Activated effector memory CD4-positive, alpha-beta T cell treated with Interleukin-2 at 50 U/mL for 16 hours (primary cell): ENCODE data around the gene RFC2.

ENCODE experiments used
- DNase-seq: peaks from one replicate; pipeline ENCODE4 v3.0.0-alpha.2; 2020

RFC2 gene

DNA sequence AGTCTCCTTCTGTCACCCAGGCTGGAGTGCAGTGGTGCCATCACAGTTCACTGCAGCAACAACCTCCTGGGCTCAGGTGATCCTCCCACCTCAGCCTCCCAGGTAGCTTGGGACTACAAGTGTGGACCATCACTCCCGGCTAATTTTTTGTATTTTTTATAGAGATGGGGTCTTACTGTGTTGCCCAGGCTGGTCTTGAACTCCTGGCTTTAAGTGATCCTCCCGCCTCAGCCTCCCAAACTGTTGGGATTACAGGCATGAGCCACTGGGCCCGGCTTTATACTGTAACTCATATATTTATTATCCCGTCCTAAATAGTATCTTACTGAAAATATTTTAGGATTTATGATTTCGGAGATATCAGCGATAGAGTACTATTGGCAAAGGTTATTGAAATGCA lies 69.2 kb downstream of the RFC2 start:
- no peak for DNase-seq

DNA sequence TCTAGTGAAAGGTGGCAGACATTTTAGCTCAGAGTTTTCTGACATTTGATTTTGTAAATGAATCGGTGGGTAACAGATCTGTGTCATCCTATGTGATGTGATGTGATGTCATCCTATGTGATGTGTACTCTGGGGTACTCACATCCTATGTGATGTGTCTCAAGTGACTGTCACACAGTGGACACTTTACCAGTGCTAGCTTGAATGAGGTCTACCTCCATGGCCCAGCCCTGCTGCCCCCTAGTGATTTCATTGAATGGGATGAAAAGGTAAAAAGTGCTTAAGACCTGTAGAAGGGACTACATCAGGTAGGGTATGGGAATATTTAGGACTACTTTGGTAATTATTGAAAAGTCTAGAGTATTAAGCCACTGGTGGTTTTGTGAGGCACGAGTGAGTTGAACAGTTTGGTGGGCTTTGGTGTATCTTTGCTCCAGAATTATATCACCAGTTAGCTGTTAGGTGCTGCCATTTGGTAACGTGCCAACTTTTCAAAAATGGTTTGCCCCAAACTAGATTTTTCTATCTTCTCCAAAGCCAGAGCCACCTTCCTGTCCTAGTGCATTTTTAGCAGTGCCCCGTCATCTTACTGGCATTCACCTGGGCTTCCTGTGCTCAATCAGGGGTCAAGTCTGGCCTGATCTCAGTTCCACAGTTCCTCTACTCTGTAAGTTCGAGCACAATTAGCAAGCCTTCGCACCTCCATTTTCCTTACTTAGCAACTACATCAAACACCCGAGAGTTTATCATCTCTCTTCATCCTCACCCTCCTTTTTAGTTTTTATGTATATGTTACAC lies 70.3 kb downstream of the RFC2 start:
- no peak for DNase-seq

DNA sequence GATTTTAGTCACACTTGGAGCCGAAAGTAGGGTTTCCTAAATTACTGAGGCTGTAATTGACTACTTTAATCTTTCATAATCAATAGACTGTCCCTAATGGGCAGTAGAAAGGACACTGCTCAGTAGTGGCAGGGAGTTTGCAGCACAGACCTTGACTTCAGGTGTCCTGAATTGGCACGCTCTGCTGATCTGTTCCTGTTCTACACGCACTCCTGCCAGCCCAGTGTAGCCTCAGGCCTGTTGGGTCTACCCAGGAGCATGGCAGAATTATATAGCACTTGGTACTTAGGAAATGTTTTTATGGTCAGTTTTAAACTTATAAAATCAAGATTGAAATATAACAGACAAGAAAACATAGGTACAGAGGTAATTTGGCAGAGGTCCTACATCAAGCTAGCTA lies 71.1 kb downstream of the RFC2 start:
- DNase-seq, result no peak

DNA sequence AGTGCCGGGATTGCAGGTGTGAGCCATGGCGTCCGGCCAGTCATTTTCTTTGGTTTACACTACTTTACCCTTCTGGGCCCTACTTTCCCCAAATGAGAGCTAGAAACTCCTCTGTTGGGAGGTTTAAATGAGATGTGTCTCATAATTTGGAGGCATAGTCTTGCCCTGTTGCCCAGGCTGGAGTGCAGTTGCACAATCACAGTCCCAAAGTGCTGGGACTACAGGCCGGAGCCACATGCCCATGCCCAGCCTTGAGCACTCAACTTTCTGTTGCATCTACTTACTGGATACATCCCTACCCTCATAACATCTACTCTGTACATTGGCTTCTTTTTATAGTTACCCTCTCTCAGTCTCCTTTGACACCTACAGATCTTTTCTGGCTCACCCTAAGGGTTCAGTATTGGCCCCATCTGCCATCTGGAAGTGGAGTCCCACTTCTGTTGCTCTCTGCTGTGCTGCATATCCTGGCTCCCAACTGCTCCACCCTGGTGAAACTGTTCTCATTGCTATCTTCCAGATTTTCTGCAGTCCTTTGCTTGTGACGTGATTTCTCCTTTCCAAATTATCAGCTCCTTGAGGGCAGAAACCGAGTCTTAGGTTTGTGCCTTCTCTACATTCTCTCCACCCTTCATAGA lies 71.6 kb downstream of the RFC2 start:
- no peak for DNase-seq

DNA sequence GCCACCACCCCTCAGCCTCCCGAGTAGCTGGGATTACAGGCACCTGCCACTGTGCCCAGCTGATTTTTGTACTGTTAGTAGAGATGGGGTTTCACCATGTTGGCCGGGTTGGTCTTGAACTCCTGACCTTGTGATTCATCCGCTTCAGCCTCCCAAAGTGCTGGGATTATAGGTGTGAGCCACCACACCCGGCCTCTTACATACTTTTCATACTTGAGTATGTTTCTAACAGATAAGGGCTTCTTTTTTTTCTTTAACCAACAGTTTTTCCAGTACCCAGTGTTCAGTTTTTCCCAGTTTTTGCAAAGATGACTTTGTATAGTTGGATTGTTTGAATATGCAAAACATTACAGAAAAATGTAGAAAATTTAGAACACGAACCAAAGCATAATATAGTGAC lies 72.4 kb downstream of the RFC2 start:
- DNase-seq, result no peak
